Measurements from ENCODE around the gene ZNF17.

ZNF17 gene

GRCh38 chr19:57421037-57421436 lies 10.1 kb downstream of the ZNF17 start:
- Histone ChIP-seq H3K27ac (ENCODE audit: low read depth in 2 of 2, low read length in 2 of 2) (no peak overlapping the region), H3K9me3 (ENCODE audit: control insufficient read depth in 2 of 2, low read length in 2 of 2) (peaks cover 44 to 49% of the 10 kb centered on the region in 2 donors), H3K4me1 (ENCODE audit: control insufficient read depth in 2 of 2, insufficient read depth in 2 of 2, low read length in 2 of 2) (no peaks in the 10 kb centered on the region), H3K4me3 (ENCODE audit: low read length in 2 of 2) (no peak overlapping the region), H3K36me3 (ENCODE audit: control insufficient read depth in 2 of 2, insufficient read depth in 2 of 2, low read length in 2 of 2) (peaks cover 37 to 47% of the 10 kb centered on the region in 2 donors), H3K9ac (ENCODE audit: low read depth in 1 of 2, low read length in 2 of 2) (no peak overlapping the region), H3K27me3 (ENCODE audit: control insufficient read depth in 2 of 2, insufficient read depth in 2 of 2, low read length in 2 of 2) (no peaks in the 10 kb centered on the region)

DNA sequence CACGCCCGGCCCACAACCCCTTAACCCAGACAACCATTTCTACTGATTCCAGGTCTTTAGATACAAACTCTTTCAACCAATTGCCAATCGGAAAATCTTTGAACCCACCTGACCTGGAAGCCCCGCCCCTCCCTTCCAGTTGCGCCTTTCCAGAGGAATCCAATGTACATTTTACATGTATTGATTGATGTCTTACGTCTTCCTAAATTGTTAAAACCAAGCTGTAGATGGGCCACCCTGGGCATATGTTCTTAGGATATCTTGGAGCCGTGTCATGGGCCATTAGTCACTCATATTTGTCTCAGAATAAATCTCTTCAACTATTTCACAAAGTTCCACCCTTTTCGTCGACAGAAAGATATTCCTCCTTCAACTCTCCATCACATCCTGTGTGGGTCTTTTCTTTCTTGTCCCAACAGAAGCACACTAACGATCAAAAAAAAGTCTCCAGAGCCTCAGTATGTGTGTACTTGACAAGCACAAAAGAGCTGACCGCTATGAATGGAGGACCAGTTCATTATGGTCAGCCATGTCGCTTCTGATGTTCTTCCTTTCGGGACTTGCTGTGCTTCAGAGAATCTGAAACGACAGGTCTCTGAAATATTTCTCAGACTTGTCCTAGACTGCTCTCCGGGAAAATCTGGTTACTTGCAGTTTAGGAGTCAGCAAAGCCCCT lies 23.6 kb downstream of the ZNF17 start:
- H3K27me3 ChIP-seq (ENCODE audit: control insufficient read depth in 2 of 2, insufficient read depth in 2 of 2, low read length in 2 of 2) = no peaks in the 10 kb centered on the region
- H3K4me1 ChIP-seq (ENCODE audit: control insufficient read depth in 2 of 2, insufficient read depth in 2 of 2, low read length in 2 of 2) = peaks cover 10 to 14% of the 10 kb centered on the region in 2 donors
- H3K36me3 ChIP-seq (ENCODE audit: control insufficient read depth in 2 of 2, insufficient read depth in 2 of 2, low read length in 2 of 2) = no peaks in the 10 kb centered on the region
- no peaks in the 10 kb centered on the region for H3K9me3 ChIP-seq (ENCODE audit: control insufficient read depth in 2 of 2, low read length in 2 of 2)
- H3K4me3 ChIP-seq (ENCODE audit: low read length in 2 of 2) = peak overlapping the region; percentile 88 to 92
- no peak overlapping the region for H3K27ac ChIP-seq (ENCODE audit: low read depth in 2 of 2, low read length in 2 of 2)
- peak overlapping the region in 1 of 2 donors; percentile 83 for H3K9ac ChIP-seq (ENCODE audit: low read depth in 1 of 2, low read length in 2 of 2)

DNA sequence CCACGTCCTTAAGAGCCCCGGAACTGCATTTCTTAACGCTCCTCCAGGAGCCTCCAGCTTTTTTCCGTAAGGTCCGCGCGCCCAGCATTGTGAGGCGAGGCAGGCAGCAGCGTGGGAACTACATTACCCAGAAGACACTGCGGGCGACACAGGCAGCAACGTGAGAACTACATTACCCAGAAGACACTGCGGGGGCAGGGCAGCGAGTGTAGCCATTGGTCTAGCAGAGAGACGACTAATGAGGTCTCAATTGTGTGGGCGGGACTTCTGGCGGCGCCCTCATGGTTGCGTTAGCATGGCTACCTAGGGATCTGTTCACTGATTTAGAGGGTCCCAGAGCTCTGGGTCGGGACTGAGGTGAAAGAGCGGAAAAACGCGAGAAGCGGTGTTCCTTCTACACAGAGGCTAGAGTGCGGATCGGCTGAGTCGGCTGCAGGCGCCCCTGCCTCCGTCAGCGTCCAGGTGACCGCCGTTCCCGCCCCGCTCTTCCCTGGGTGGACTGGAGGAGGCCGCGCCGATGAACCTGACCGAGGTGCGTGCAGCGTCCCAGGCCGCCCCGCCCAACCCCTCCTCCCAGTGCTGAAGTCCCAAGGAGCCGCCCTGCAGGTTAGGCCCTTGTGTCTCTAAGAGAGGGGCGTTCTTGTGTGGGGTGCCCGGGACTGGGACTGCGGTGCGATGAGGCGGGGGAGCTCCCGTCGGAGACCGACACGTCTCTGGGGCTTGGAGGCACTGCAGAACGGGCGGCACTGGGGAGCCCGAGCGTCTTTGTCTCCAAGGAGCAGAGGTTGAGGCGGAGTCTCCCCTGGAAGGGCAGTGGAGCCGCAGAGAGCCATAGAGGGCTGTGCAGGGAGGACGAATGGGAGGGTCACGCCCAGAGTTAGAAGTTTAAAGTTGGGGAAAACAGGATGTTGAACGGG lies 24.4 kb downstream of the ZNF17 start, which contains the start of gene ZNF749:
Gene ZNF749, plus strand, starts transcription at position 264 of the 917 bp plus-strand sequence. Its CDS starts 254 bp downstream, at position 518.
- Histone ChIP-seq H3K9ac (ENCODE audit: low read depth in 1 of 2, low read length in 2 of 2) (peak within 1 kb of the TSS; percentile 78 to 83), H3K27ac (ENCODE audit: low read depth in 2 of 2, low read length in 2 of 2) (peak within 1 kb of the TSS; percentile 73 to 83), H3K9me3 (ENCODE audit: control insufficient read depth in 2 of 2, low read length in 2 of 2) (no peaks in the 10 kb centered on the region), H3K4me3 (ENCODE audit: low read length in 2 of 2) (peak within 1 kb of the TSS; percentile 88 to 92), H3K27me3 (ENCODE audit: control insufficient read depth in 2 of 2, insufficient read depth in 2 of 2, low read length in 2 of 2) (no peaks in the 10 kb centered on the region), H3K4me1 (ENCODE audit: control insufficient read depth in 2 of 2, insufficient read depth in 2 of 2, low read length in 2 of 2) (peaks cover 10 to 14% of the 10 kb centered on the region in 2 donors), H3K36me3 (ENCODE audit: control insufficient read depth in 2 of 2, insufficient read depth in 2 of 2, low read length in 2 of 2) (peaks cover 0 to 2% of the 10 kb centered on the region in 2 donors)

GRCh38 chr19:57436417-57436816 lies 25.5 kb downstream of the ZNF17 start:
- H3K27ac ChIP-seq (ENCODE audit: low read depth in 2 of 2, low read length in 2 of 2) = no peak overlapping the region
- no peaks in the 10 kb centered on the region for H3K27me3 ChIP-seq (ENCODE audit: control insufficient read depth in 2 of 2, insufficient read depth in 2 of 2, low read length in 2 of 2)
- peaks cover 0 to 3% of the 10 kb centered on the region in 2 donors for H3K9me3 ChIP-seq (ENCODE audit: control insufficient read depth in 2 of 2, low read length in 2 of 2)
- H3K4me1 ChIP-seq (ENCODE audit: control insufficient read depth in 2 of 2, insufficient read depth in 2 of 2, low read length in 2 of 2) = peaks cover 10 to 14% of the 10 kb centered on the region in 2 donors
- H3K4me3 ChIP-seq (ENCODE audit: low read length in 2 of 2) = peak overlapping the region; percentile 88 to 92
- H3K36me3 ChIP-seq (ENCODE audit: control insufficient read depth in 2 of 2, insufficient read depth in 2 of 2, low read length in 2 of 2) = peaks cover 0 to 2% of the 10 kb centered on the region in 2 donors
- no peak overlapping the region for H3K9ac ChIP-seq (ENCODE audit: low read depth in 1 of 2, low read length in 2 of 2)

- H3K4me1 ChIP-seq (ENCODE audit: control insufficient read depth in 2 of 2, insufficient read depth in 2 of 2, low read length in 2 of 2) = peaks cover 10 to 14% of the 10 kb centered on the region in 2 donors
- H3K36me3 ChIP-seq (ENCODE audit: control insufficient read depth in 2 of 2, insufficient read depth in 2 of 2, low read length in 2 of 2) = peaks cover 7 to 10% of the 10 kb centered on the region in 2 donors
- H3K9me3 ChIP-seq (ENCODE audit: control insufficient read depth in 2 of 2, low read length in 2 of 2) = peaks cover 7 to 13% of the 10 kb centered on the region in 2 donors
- H3K27ac ChIP-seq (ENCODE audit: low read depth in 2 of 2, low read length in 2 of 2) = no peak overlapping the region
- no peak overlapping the region for H3K9ac ChIP-seq (ENCODE audit: low read depth in 1 of 2, low read length in 2 of 2)
- H3K27me3 ChIP-seq (ENCODE audit: control insufficient read depth in 2 of 2, insufficient read depth in 2 of 2, low read length in 2 of 2) = no peaks in the 10 kb centered on the region
- H3K4me3 ChIP-seq (ENCODE audit: low read length in 2 of 2) = no peak overlapping the region
Observed at GRCh38 chr19:57437931-57438330, 27.0 kb downstream of the ZNF17 start.

- Histone ChIP-seq H3K9me3 (ENCODE audit: control insufficient read depth in 2 of 2, low read length in 2 of 2) (peaks cover 15 to 19% of the 10 kb centered on the region in 2 donors), H3K36me3 (ENCODE audit: control insufficient read depth in 2 of 2, insufficient read depth in 2 of 2, low read length in 2 of 2) (peaks cover 11 to 19% of the 10 kb centered on the region in 2 donors), H3K9ac (ENCODE audit: low read depth in 1 of 2, low read length in 2 of 2) (no peak overlapping the region)
Observed at GRCh38 chr19:57438925-57439324, 28.0 kb downstream of the ZNF17 start.

GRCh38 chr19:57441979-57442752 lies 31.2 kb downstream of the ZNF17 start:
- no peak overlapping the region for H3K4me3 ChIP-seq (ENCODE audit: low read length in 2 of 2)
- H3K9me3 ChIP-seq (ENCODE audit: control insufficient read depth in 2 of 2, low read length in 2 of 2) = peaks cover 26 to 30% of the 10 kb centered on the region in 2 donors
- H3K27ac ChIP-seq (ENCODE audit: low read depth in 2 of 2, low read length in 2 of 2) = no peak overlapping the region
- H3K9ac ChIP-seq (ENCODE audit: low read depth in 1 of 2, low read length in 2 of 2) = no peak overlapping the region
- no peaks in the 10 kb centered on the region for H3K27me3 ChIP-seq (ENCODE audit: control insufficient read depth in 2 of 2, insufficient read depth in 2 of 2, low read length in 2 of 2)
- no peaks in the 10 kb centered on the region for H3K4me1 ChIP-seq (ENCODE audit: control insufficient read depth in 2 of 2, insufficient read depth in 2 of 2, low read length in 2 of 2)
- peaks cover 19 to 29% of the 10 kb centered on the region in 2 donors for H3K36me3 ChIP-seq (ENCODE audit: control insufficient read depth in 2 of 2, insufficient read depth in 2 of 2, low read length in 2 of 2)

More at GRCh38 chr19:57438925-57439324, 28.0 kb downstream of the ZNF17 start:
- H3K4me1 ChIP-seq (ENCODE audit: control insufficient read depth in 2 of 2, insufficient read depth in 2 of 2, low read length in 2 of 2) = peaks cover 10 to 14% of the 10 kb centered on the region in 2 donors
- H3K27ac ChIP-seq (ENCODE audit: low read depth in 2 of 2, low read length in 2 of 2) = no peak overlapping the region
- no peaks in the 10 kb centered on the region for H3K27me3 ChIP-seq (ENCODE audit: control insufficient read depth in 2 of 2, insufficient read depth in 2 of 2, low read length in 2 of 2)
- H3K4me3 ChIP-seq (ENCODE audit: low read length in 2 of 2) = no peak overlapping the region

- H3K27ac ChIP-seq (ENCODE audit: low read depth in 2 of 2, low read length in 2 of 2) = no peak overlapping the region
- peaks cover 26 to 30% of the 10 kb centered on the region in 2 donors for H3K9me3 ChIP-seq (ENCODE audit: control insufficient read depth in 2 of 2, low read length in 2 of 2)
- no peak overlapping the region for H3K4me3 ChIP-seq (ENCODE audit: low read length in 2 of 2)
- H3K27me3 ChIP-seq (ENCODE audit: control insufficient read depth in 2 of 2, insufficient read depth in 2 of 2, low read length in 2 of 2) = no peaks in the 10 kb centered on the region
- no peak overlapping the region for H3K9ac ChIP-seq (ENCODE audit: low read depth in 1 of 2, low read length in 2 of 2)
- H3K36me3 ChIP-seq (ENCODE audit: control insufficient read depth in 2 of 2, insufficient read depth in 2 of 2, low read length in 2 of 2) = peaks cover 19 to 29% of the 10 kb centered on the region in 2 donors
- H3K4me1 ChIP-seq (ENCODE audit: control insufficient read depth in 2 of 2, insufficient read depth in 2 of 2, low read length in 2 of 2) = no peaks in the 10 kb centered on the region
Observed at GRCh38 chr19:57443121-57443696, 32.2 kb downstream of the ZNF17 start.

- Histone ChIP-seq H3K4me3 (ENCODE audit: low read length in 2 of 2) (no peak overlapping the region), H3K36me3 (ENCODE audit: control insufficient read depth in 2 of 2, insufficient read depth in 2 of 2, low read length in 2 of 2) (no peaks in the 10 kb centered on the region), H3K27ac (ENCODE audit: low read depth in 2 of 2, low read length in 2 of 2) (no peak overlapping the region), H3K9ac (ENCODE audit: low read depth in 1 of 2, low read length in 2 of 2) (no peak overlapping the region), H3K9me3 (ENCODE audit: control insufficient read depth in 2 of 2, low read length in 2 of 2) (peaks cover 11 to 21% of the 10 kb centered on the region in 2 donors), H3K4me1 (ENCODE audit: control insufficient read depth in 2 of 2, insufficient read depth in 2 of 2, low read length in 2 of 2) (no peaks in the 10 kb centered on the region), H3K27me3 (ENCODE audit: control insufficient read depth in 2 of 2, insufficient read depth in 2 of 2, low read length in 2 of 2) (no peaks in the 10 kb centered on the region)
Observed at GRCh38 chr19:57452307-57452706, 41.3 kb downstream of the ZNF17 start.
